Measurements from ENCODE around the gene TRAF5. TPM values are rescaled to one million over a fixed set of nuclear protein-coding genes. Genes with fewer than 3 reads are reported as not detected.

Gene TRAF5
- total and polyA plus RNA-seq, 3 donors from 2014 or later: 20.3 to 25.1 (median 22.2) TPM

DNA sequence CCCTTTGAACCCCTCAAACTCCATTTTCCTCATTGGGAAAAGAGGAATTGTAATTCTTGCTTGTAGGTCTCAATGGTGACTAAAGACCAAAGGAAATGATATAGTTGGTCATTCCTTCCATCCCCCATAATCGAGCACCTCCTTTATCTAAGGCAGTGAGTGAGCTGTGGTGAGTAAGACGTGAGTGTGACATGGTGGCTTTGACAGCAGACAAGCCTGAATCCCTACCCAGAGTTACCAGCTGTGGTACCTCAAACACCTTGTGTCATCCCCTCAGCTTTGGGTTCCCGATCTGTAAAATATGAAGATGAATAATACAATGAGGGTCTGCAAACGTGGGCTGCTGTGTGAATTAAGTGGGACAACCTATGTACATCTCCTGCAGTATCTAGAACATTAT lies 8.4 kb downstream of the TRAF5 start:
- Histone ChIP-seq H3K4me1 (peaks cover 20% of the 10 kb centered on the region), H3K4me3 (no peak overlapping the region), H3K9me3 (no peaks in the 10 kb centered on the region), H3K27ac (no peak overlapping the region), H3K36me3 (ENCODE audit: low read depth, missing control alignments) (no peaks in the 10 kb centered on the region), H3K27me3 (no peaks in the 10 kb centered on the region)
- 88% methylated on average over 4 of the region's 4 CpGs for WGBS, 2 donors
- intact Hi-C loops (cut with DNase I; ENCODE audit: low total_unique reads): loop anchor here (10.0 kb wide), 1 partner anchor 320 kb away; no protein-coding TSS in a partner anchor
- no peak for DNase-seq
- TF ChIP-seq, protein P1, sequence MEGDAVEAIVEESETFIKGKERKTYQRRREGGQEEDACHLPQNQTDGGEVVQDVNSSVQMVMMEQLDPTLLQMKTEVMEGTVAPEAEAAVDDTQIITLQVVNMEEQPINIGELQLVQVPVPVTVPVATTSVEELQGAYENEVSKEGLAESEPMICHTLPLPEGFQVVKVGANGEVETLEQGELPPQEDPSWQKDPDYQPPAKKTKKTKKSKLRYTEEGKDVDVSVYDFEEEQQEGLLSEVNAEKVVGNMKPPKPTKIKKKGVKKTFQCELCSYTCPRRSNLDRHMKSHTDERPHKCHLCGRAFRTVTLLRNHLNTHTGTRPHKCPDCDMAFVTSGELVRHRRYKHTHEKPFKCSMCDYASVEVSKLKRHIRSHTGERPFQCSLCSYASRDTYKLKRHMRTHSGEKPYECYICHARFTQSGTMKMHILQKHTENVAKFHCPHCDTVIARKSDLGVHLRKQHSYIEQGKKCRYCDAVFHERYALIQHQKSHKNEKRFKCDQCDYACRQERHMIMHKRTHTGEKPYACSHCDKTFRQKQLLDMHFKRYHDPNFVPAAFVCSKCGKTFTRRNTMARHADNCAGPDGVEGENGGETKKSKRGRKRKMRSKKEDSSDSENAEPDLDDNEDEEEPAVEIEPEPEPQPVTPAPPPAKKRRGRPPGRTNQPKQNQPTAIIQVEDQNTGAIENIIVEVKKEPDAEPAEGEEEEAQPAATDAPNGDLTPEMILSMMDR (IDR thresholded peaks at IDR 0.05): no peak
- TF ChIP-seq POLR2A (IDR thresholded peaks at IDR 0.05): no peak

DNA sequence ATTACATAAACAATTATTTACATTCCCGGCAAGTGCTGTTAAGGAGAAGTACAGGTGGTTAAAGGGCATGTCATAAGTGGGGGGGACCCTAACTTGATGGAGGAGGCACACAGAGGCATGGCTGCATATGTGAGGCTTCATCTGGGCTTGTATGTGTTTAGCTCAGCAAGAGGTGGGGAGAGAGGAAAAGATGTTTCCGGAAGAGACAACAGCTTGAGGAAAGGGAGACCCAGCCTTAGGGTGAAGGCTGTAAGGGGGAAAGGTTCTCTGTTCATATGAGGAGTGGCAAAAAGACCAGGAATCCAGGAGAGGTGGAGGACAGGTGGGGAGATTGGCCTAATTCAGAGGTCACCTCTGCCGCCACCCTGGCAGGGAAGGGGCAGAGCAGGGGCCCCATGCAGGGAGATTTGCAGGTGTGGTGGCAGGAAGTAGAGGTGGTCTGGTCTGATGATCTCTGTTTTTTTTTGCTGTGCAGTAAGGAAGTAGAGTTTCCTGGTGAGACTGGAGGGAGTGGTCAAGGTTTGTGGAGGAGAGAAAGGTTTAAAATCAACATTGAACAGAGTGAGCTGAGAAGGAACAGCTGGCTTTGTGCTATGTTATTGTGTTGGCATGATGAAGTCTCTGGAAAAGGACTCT lies 9.0 kb downstream of the TRAF5 start:
- Histone ChIP-seq H3K4me1 (peaks cover 13% of the 10 kb centered on the region), H3K27me3 (no peaks in the 10 kb centered on the region), H3K9me3 (no peaks in the 10 kb centered on the region), H3K36me3 (ENCODE audit: low read depth, missing control alignments) (no peaks in the 10 kb centered on the region), H3K4me3 (no peak overlapping the region), H3K27ac (no peak overlapping the region)
- no peak for DNase-seq
- TF ChIP-seq, protein P1 (IDR thresholded peaks at IDR 0.05): no peak
- TF ChIP-seq POLR2A (IDR thresholded peaks at IDR 0.05): no peak
- WGBS, 2 donors: 92 to 93% methylated on average over 3 of the region's 3 CpGs
- intact Hi-C loops (cut with DNase I; ENCODE audit: low total_unique reads): loop anchor here (10.0 kb wide), 1 partner anchor 319 kb away; no protein-coding TSS in a partner anchor

DNA sequence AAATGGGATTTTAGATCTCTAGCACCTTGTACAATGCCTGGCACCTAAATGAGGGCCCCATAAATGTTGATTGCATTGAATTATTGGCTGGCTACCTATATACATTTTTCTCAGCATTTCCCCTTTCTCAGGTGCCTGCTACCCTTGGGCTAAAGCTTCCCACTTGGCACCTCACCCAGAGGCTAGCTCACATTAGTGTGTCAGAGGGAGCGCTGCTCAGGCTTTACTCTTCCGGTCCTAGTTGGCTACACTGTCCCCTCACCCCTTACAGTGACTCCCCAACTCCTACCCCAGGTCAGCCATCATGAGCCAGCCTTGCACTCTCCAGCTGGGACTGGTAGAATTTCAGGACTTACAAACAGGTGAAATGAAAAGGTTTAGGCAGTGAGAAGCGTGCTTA lies 9.5 kb downstream of the TRAF5 start:
- WGBS, 2 donors: 93 to 100% methylated on average over 3 of the region's 3 CpGs
- H3K36me3 ChIP-seq (ENCODE audit: low read depth, missing control alignments): no peaks in the 10 kb centered on the region
- no peaks in the 10 kb centered on the region for H3K27me3 ChIP-seq
- no peak overlapping the region for H3K27ac ChIP-seq
- intact Hi-C loops (cut with DNase I; ENCODE audit: low total_unique reads): loop anchor here (10.0 kb wide), 1 partner anchor 319 kb away; no protein-coding TSS in a partner anchor
- H3K4me1 ChIP-seq: peaks cover 10% of the 10 kb centered on the region
- H3K4me3 ChIP-seq: no peak overlapping the region
- no peaks in the 10 kb centered on the region for H3K9me3 ChIP-seq
- TF ChIP-seq POLR2A (IDR thresholded peaks at IDR 0.05): no peak
- TF ChIP-seq, protein P1 (IDR thresholded peaks at IDR 0.05): no peak
- no peak for DNase-seq

DNA sequence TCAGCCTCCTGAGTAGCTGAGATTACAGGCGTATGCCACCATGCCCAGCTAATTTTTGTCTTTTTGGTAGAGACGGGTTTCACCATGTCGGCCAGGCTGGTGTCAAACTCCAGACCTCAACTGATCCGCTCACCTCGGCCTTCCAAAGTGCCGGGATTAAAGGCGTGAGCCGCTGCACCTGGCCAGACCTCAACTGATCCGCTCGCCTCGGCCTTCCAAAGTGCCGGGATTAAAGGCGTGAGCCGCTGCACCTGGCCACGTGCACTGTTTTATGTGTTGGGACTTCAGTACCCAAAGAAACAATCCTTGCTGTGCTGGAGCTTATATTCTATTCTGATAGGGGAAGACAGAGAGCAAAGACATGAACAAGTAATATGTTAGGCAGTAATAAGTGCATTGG lies 10.1 kb downstream of the TRAF5 start:
- no peak overlapping the region for H3K27ac ChIP-seq
- WGBS, 2 donors: 94 to 98% methylated on average over 14 to 15 of the region's 15 CpGs
- peaks cover 9% of the 10 kb centered on the region for H3K4me1 ChIP-seq

More for the DNA sequence above, 10.1 kb downstream of the TRAF5 start:
- Histone ChIP-seq H3K9me3 (no peaks in the 10 kb centered on the region), H3K4me3 (no peak overlapping the region), H3K36me3 (ENCODE audit: low read depth, missing control alignments) (no peaks in the 10 kb centered on the region), H3K27me3 (no peaks in the 10 kb centered on the region)
- TF ChIP-seq POLR2A (IDR thresholded peaks at IDR 0.05): no peak
- TF ChIP-seq, protein P1 (IDR thresholded peaks at IDR 0.05): no peak
- DNase-seq: no peak
- intact Hi-C loops (cut with DNase I; ENCODE audit: low total_unique reads): loop anchor here (10.0 kb wide), 1 partner anchor 318 kb away; no protein-coding TSS in a partner anchor
